Femur (tissue), 1 donor: ENCODE measurements around the gene THEMIS2.

ENCODE experiments used
- DNase-seq: peaks from one replicate; pipeline ENCODE4 v3.0.0-alpha.2; 2017

Gene THEMIS2

GRCh38 chr1:27886744-27887143 lies 14.4 kb downstream of the THEMIS2 start:
- no peak for DNase-seq

DNA sequence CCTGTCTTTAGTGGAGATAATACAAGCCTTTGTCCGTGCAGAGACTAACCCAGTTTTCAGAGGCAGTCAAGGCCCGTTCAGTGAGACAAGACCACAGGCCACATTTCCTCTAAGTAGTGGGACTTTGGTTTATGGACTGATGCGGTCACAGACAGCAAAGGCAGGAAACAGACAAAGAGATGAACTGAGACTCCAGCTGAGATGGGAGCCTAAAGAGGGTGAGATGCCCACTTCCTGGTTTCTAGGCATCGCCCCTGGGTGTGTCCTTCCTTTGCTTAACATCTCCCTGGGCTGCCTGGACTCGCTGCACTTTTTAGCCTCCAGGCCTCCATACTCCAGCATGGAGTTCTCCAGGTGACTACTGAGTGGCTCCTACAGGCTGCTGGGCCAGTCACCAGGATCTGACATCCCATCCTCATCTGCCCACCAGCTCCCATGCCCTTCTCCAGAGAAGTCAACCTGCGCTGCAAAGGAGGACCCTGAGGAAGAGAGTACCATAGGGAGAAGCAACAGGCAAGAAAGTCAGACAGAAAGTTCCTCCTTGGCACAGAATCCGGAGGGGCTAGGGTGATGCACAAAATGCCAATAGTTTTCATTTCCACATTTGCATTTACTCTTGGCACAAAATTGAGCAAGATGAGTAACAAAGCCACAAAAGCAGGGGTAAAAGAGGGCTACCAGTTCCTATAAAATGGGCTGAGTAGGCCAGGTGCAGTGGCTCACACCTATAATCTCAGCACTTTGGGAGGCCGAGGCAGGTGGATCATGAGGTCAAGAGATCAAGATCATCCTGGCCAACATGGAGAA lies 15.1 kb downstream of the THEMIS2 start:
- no peak for DNase-seq

DNA sequence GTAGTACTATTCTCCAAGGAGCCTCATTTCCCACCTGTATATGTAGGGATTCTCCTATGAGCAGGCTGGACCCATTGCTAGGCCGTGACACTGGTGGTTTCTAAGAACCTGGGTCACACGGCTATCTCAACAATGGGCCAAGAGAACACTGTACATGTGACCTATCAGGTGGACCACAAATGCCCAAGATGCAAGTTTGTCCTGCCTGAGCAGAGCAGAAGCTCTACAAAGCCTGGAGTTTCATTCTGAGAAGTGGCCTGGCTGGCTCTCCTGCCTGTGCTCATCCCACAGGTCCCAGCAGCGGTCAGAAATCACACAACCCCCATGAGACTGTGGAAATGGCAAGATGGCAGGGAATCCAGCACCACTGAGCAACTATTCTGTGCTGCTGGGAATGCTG lies 17.2 kb downstream of the THEMIS2 start:
- DNase-seq = no peak

DNA sequence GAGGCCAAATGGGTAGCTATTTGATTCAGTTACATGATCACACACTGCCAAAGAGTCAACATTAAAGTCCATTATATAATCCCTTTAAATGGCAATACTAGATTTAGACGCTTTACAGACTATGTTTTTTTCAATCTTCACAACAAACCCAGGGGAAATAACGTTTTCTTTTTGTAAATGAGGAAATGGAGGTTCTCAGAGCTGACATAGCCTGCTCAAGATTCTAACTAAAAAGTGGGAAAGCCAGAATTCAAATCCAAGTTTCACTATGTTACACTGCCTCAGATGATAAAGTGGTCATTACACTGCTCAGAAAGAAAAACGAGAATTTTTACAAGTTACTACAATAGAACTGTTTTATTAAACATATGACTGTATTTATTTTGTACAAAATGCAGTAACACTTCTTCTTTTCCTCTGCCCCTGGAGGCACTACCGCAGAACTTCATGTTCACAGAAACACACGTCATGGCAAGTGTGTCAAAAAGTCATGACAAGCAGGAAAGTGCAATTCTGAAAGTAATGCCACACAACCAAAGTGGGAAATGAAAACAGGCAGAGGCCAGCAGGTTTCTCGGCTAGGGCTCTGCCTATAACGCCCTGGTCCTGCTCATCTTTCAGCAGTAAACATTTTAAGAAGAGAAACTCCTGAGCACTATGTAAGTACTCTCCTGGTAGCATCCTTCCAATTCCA lies 19.0 kb downstream of the THEMIS2 start:
- peak; percentile 37 for DNase-seq

DNA sequence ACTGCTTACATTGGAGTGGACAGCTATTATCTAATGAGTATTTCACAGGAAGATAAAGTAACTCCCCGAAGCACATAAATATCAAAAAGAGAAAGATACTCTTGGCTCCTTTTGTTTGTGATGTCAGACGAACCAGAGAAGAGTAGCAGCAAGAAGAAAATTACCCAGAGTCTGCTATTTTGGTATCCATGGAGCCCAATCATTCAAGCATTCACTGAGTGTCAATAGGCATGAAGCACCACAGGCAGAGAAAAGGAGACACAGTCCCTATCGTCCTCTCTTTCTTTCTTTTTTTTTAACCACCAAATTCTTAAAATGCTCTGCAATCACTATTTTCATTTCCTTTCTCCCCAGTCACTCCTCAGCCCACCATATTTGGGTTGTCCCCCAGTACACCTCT lies 22.2 kb downstream of the THEMIS2 start:
- DNase-seq = no peak

GRCh38 chr1:27906759-27907158 lies 34.4 kb downstream of the THEMIS2 start:
- DNase-seq = no peak

DNA sequence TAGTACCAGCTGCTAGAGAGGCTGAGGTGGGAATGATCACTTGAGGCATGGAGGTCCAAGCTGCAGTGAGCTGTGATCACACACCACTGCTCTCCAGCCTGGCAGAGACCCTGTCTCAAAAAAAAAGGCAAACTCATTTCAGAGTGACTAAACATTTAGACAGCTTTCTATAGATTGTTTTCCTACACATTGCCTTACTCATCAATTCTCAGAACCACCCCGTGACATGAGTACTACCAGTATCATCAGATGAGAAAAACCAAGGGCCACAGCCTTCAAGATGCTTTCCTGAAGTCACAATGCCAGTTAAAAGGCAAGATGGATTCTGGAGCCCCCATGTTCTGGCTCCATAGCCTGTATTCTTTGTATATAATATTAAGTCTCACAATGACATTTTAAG lies 40.1 kb downstream of the THEMIS2 start:
- no peak for DNase-seq

DNA sequence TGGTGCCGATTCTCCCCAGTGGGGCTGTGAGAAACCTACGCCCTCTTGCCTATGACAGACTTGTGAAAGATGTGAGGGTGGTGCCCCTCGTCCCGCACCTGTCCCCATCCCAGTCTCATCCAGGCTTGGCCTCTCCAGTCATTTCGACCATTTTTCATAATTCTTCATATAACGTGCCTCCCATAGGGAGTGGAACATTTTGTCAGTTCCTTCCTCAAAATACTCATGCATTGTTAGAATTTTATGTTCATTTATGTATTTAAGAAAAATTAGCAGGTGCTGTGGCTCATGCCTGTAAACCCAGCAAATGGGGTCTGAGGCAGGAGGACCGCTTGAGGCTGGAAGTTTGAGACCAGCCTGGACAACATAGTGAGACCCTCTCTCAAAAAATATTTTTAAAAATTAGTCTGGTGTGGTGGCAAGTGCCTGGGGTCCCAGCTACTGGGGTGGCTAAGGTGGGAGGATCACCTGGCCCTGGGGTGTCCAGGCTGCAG lies 42.8 kb downstream of the THEMIS2 start:
- no peak for DNase-seq

DNA sequence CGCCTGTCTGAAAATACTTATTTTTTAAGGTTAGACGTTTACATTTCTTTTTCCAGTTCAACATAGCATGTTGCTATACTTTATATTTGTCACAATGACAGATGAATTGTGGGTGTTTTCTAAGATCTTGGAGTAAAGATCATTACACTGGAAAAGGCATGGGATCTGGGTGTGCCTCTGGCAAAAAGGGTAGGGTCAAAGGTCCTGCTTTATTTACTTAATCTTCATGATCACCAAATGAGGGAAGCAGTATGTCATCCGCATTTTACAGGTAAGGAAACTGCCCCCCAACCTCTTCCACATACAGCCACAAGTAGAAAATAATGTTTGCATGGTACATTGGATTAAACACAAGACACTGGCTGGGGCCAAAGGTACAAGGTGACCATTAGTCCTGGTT lies 49.9 kb downstream of the THEMIS2 start:
- no peak for DNase-seq

- DNase-seq = no peak
Measured at GRCh38 chr1:27928216-27928954, 56.0 kb downstream of the THEMIS2 start.

DNA sequence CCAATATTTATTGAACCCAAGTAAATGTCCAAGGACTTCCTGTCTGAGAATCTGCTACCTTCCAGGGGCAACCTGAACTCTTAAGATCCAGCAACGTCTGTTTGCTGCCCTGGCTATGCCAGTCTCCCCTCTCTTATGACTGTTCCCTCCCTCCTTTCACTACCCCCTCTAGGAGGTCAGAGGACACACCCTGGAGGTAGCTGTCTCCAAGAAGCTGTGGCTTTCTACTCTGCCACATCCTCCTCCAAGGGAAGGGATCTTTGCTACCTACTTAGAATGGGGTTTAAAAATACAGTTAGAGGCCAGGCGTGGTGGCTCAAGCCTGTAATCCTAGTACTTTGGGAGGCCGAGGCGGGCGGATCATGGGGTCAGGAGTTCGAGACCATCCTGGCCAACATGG lies 58.8 kb downstream of the THEMIS2 start:
- DNase-seq = no peak

DNA sequence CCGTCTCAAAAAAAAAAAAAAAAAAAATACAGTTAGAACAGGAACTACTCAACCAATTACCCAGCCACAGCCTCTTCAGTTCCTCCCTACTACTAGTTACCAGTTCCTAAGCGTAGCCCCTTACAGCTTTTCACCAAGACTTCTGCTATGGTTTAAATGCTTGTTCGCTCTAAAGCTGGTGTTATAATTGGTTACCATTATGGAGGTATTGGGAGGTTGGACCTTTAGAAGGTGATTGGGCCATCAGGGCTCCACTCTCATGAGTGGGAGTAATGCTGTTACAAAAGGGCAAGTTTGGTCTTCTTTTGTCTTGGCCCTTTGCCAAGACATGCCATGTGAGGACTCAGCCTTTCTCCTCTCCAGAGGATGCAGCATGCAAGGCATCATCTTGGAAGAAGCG lies 59.4 kb downstream of the THEMIS2 start:
- DNase-seq = no peak

- no peak for DNase-seq
Measured at GRCh38 chr1:27934818-27935549, 62.6 kb downstream of the THEMIS2 start, which contains the start of gene SMPDL3B. Gene SMPDL3B, plus strand, starts transcription at chr1:27935000. Its CDS starts 184 bp downstream, at chr1:27935184.

DNA sequence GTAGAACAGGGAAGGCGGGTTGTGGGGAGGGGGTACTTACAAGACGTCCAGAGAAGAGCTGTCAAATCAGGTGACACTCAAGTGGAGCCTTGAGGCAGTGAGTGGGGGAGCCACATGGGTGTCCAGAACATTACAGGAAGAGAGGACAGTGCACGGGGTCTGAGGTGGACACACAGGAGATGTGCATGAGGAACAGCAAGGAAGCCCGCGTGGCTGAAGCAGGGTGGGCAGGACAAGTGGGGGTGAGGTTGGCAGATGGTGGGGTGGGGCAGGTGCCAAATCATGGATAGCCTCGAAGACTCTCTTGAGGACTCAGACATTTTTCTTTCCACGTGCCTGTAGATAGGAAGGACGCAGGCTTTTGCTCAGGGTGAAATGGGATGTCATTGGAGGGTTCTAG lies 63.4 kb downstream of the THEMIS2 start:
- no peak for DNase-seq
